ENCODE results near the gene EFHC1. TPM values are rescaled to one million over a fixed set of nuclear protein-coding genes. Genes with fewer than 3 reads are reported as not detected.
"Not testable (repeated sequence)": the region's sequence is repeated elsewhere in the genome, so short reads cannot be mapped to it uniquely, and the experiment has no call there.

Gene EFHC1
- polyA plus RNA-seq, 1 donor (not counting 4 experiments of a cell fraction or from before 2014, with no cell fraction given): 20.5 TPM

DNA sequence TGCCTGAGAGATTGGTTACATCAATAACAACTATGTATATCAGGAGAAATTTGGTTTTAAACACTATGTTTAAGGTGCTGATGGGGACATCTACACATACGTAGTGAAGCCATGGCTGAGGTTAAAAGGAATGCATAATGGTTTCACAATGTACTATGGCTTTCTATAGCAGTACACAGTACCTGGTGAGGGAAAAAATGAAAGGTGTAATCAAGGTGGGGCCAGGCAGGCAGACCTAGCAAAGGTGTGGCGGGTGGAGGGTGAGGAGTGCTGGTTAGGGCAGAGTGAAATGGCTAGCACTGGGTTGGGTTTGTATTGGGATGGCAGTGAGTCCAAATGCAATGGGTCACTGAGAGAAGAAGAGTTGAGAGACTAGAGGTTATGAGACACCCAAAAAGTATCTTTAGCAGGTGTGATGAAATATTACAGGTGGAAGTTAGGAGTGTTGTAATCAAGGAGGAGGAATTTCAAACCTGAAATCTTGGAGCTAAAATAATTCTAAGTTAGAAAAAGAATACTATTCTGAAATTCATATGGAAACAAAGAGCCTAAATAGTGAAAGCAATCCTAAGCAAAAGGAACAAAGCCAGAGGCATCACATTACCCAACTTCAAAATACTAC lies 35.9 kb upstream of the EFHC1 start:
- TF ChIP-seq EZH2 (IDR thresholded peaks at IDR 0.05; ENCODE audit: low read length) (no peak), CTCF (optimal IDR thresholded peaks at IDR 0.05 in 1 of 3, IDR thresholded peaks at IDR 0.05 in 1 of 3, conservative IDR thresholded peaks at IDR 0.05 in 1 of 3; ENCODE audit: extremely low read depth in 1 of 3, insufficient read depth in 2 of 3, low read length in 3 of 3) (no peak)
- Histone ChIP-seq H3K27ac (ENCODE audit: control insufficient read depth, insufficient read depth, low read length) (no peak overlapping the region), H3K4me2 (ENCODE audit: control insufficient read depth, extremely low read depth, insufficient read depth, low read depth, low read length) (no peak overlapping the region), H3K79me2 (ENCODE audit: control insufficient read depth, insufficient read depth, low read length) (no peaks in the 10 kb centered on the region), H3K4me3 (ENCODE audit: control insufficient read depth in 2 of 3, extremely low read depth in 1 of 3, insufficient read depth in 2 of 3, low read depth in 1 of 3, low read length in 3 of 3) (no peak overlapping the region), H3K9me3 (ENCODE audit: control insufficient read depth, low read depth, low read length) (no peaks in the 10 kb centered on the region), H2AFZ (ENCODE audit: control insufficient read depth, low read length) (no peak overlapping the region), H3K9ac (ENCODE audit: control insufficient read depth, extremely low read depth, insufficient read depth, low read length) (no peak overlapping the region), H4K20me1 (ENCODE audit: control insufficient read depth, extremely low read depth, insufficient read depth, low read length) (no peaks in the 10 kb centered on the region), H3K4me1 (ENCODE audit: control insufficient read depth, extremely low read depth, insufficient read depth, low read length) (peaks cover 7% of the 10 kb centered on the region), H3K9me1 (ENCODE audit: control insufficient read depth, extremely low read depth, insufficient read depth, low read length) (no peaks in the 10 kb centered on the region), H3K36me3 (ENCODE audit: control insufficient read depth in 2 of 2, extremely low read depth in 1 of 2, insufficient read depth in 2 of 2, low read length in 2 of 2) (no peaks in the 10 kb centered on the region), H3K27me3 (ENCODE audit: control insufficient read depth, extremely low read depth, insufficient read depth, low read length) (no peaks in the 10 kb centered on the region)
- FAIRE-seq (no peak), DNase-seq (ENCODE audit: low read depth, low spot score) (no peak)
- dilution Hi-C loops (cut with MboI; ENCODE audit: extremely low pct_ligation_motif_present, low sequenced_read_pairs): no loop called here

DNA sequence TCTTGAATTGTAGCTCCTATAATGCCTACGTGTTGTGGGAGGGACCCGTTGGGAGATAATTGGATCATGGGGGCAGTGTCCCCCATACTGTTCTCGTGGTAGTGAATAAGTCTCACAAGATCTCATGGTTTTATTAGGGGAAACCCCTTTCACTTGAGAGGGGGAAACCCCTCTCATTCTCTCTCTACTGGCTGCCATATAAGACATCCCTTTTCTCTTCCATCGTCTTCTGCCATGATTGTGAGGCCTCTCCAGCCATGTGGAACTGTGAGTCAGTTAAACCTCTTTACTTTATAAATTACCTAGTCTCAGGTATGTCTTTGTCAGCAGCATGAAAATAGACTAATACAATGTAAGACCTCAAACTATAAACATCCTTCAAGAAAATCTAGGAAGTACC lies 35.1 kb upstream of the EFHC1 start:
- peaks cover 15% of the 10 kb centered on the region for H3K4me1 ChIP-seq (ENCODE audit: control insufficient read depth, extremely low read depth, insufficient read depth, low read length)
- no peak for FAIRE-seq

GRCh38 chr6:52388119-52388518 lies 32.0 kb upstream of the EFHC1 start:
- DNase-seq (ENCODE audit: low read depth, low spot score); dilution Hi-C loops (cut with MboI; ENCODE audit: extremely low pct_ligation_motif_present, low sequenced_read_pairs); H3K9me3 ChIP-seq (ENCODE audit: control insufficient read depth, low read depth, low read length); FAIRE-seq; H3K9ac ChIP-seq (ENCODE audit: control insufficient read depth, extremely low read depth, insufficient read depth, low read length); H4K20me1 ChIP-seq (ENCODE audit: control insufficient read depth, extremely low read depth, insufficient read depth, low read length); H3K36me3 ChIP-seq (ENCODE audit: control insufficient read depth in 2 of 2, extremely low read depth in 1 of 2, insufficient read depth in 2 of 2, low read length in 2 of 2); H3K4me2 ChIP-seq (ENCODE audit: control insufficient read depth, extremely low read depth, insufficient read depth, low read depth, low read length); H3K79me2 ChIP-seq (ENCODE audit: control insufficient read depth, insufficient read depth, low read length); H3K27ac ChIP-seq (ENCODE audit: control insufficient read depth, insufficient read depth, low read length); H3K4me3 ChIP-seq (ENCODE audit: control insufficient read depth in 2 of 3, extremely low read depth in 1 of 3, insufficient read depth in 2 of 3, low read depth in 1 of 3, low read length in 3 of 3); H3K27me3 ChIP-seq (ENCODE audit: control insufficient read depth, extremely low read depth, insufficient read depth, low read length); H2AFZ ChIP-seq (ENCODE audit: control insufficient read depth, low read length); H3K9me1 ChIP-seq (ENCODE audit: control insufficient read depth, extremely low read depth, insufficient read depth, low read length): not testable (repeated sequence)
- peaks cover 25% of the 10 kb centered on the region for H3K4me1 ChIP-seq (ENCODE audit: control insufficient read depth, extremely low read depth, insufficient read depth, low read length)

More for the DNA sequence above, 35.1 kb upstream of the EFHC1 start:
- H3K27ac ChIP-seq (ENCODE audit: control insufficient read depth, insufficient read depth, low read length): no peak overlapping the region
- no peaks in the 10 kb centered on the region for H3K27me3 ChIP-seq (ENCODE audit: control insufficient read depth, extremely low read depth, insufficient read depth, low read length)
- dilution Hi-C loops (cut with MboI; ENCODE audit: extremely low pct_ligation_motif_present, low sequenced_read_pairs): no loop called here
- H3K4me3 ChIP-seq (ENCODE audit: control insufficient read depth in 2 of 3, extremely low read depth in 1 of 3, insufficient read depth in 2 of 3, low read depth in 1 of 3, low read length in 3 of 3): no peak overlapping the region
- H3K4me2 ChIP-seq (ENCODE audit: control insufficient read depth, extremely low read depth, insufficient read depth, low read depth, low read length): no peak overlapping the region
- no peaks in the 10 kb centered on the region for H3K9me1 ChIP-seq (ENCODE audit: control insufficient read depth, extremely low read depth, insufficient read depth, low read length)
- H4K20me1 ChIP-seq (ENCODE audit: control insufficient read depth, extremely low read depth, insufficient read depth, low read length): no peaks in the 10 kb centered on the region
- no peak for TF ChIP-seq CTCF (optimal IDR thresholded peaks at IDR 0.05 in 1 of 3, IDR thresholded peaks at IDR 0.05 in 1 of 3, conservative IDR thresholded peaks at IDR 0.05 in 1 of 3; ENCODE audit: extremely low read depth in 1 of 3, insufficient read depth in 2 of 3, low read length in 3 of 3)
- DNase-seq (ENCODE audit: low read depth, low spot score): no peak
- no peaks in the 10 kb centered on the region for H3K79me2 ChIP-seq (ENCODE audit: control insufficient read depth, insufficient read depth, low read length)
- no peak overlapping the region for H2AFZ ChIP-seq (ENCODE audit: control insufficient read depth, low read length)
- no peaks in the 10 kb centered on the region for H3K9me3 ChIP-seq (ENCODE audit: control insufficient read depth, low read depth, low read length)
- no peaks in the 10 kb centered on the region for H3K36me3 ChIP-seq (ENCODE audit: control insufficient read depth in 2 of 2, extremely low read depth in 1 of 2, insufficient read depth in 2 of 2, low read length in 2 of 2)
- no peak overlapping the region for H3K9ac ChIP-seq (ENCODE audit: control insufficient read depth, extremely low read depth, insufficient read depth, low read length)

Measured in keratinocyte (primary cell).